ENCODE data around the gene ANXA2R.

DNA sequence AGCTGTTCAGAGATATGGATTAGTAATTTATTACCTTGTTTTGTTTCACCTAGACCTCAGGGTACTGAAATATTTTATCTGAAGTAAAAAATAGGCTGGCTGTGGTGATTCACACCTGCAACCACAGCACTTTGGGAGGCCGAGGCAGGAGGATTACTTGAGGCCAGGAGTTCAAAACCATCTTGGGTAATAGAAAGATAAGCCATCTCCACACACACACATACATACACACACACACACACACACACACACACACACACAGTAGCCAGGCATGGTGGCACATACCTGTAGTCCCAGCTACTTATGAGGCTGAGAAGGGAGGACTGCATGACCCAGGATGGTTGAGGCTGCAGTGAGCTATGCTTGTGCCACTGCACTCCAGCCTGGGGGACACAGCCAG lies 3.7 kb downstream of the ANXA2R start:
- no peak for TF ChIP-seq HNF4A (CRISPR knock-in tag; IDR thresholded peaks at IDR 0.05)
- TF ChIP-seq, protein P1, sequence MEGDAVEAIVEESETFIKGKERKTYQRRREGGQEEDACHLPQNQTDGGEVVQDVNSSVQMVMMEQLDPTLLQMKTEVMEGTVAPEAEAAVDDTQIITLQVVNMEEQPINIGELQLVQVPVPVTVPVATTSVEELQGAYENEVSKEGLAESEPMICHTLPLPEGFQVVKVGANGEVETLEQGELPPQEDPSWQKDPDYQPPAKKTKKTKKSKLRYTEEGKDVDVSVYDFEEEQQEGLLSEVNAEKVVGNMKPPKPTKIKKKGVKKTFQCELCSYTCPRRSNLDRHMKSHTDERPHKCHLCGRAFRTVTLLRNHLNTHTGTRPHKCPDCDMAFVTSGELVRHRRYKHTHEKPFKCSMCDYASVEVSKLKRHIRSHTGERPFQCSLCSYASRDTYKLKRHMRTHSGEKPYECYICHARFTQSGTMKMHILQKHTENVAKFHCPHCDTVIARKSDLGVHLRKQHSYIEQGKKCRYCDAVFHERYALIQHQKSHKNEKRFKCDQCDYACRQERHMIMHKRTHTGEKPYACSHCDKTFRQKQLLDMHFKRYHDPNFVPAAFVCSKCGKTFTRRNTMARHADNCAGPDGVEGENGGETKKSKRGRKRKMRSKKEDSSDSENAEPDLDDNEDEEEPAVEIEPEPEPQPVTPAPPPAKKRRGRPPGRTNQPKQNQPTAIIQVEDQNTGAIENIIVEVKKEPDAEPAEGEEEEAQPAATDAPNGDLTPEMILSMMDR (CRISPR knock-in tag; IDR thresholded peaks at IDR 0.05), result no peak
